HepG2 (cell line): ENCODE results near the gene PPP2R5B. TPM values are rescaled to one million over a fixed set of nuclear protein-coding genes. Genes with fewer than 3 reads are reported as not detected.

Experiments
- CERS6 ChIP-seq: sonication (generic); formaldehyde crosslinking; IDR thresholded peaks from 2 replicates; pipeline ENCODE4 v1.5.0; 2020; ENCODE audit warnings: missing genetic modification reagents
- GZF1 ChIP-seq: sonication (generic); formaldehyde crosslinking; IDR thresholded peaks from 2 replicates; pipeline ENCODE4 v1.5.1; 2020; ENCODE audit warnings: mild to moderate bottlenecking, missing genetic modification reagents
- KDM1A ChIP-seq: IDR thresholded peaks from 2 replicates; pipeline ENCODE4 v1.6.1; 2016; ENCODE audit warnings: missing compliant biosample characterization
- MAFG ChIP-seq: sonication (generic); formaldehyde crosslinking; IDR thresholded peaks from 2 replicates; pipeline ENCODE4 v1.5.1; 2020; ENCODE audit warnings: mild to moderate bottlenecking, missing genetic modification reagents
- NCOA2 ChIP-seq: sonication (generic); formaldehyde crosslinking; IDR thresholded peaks from 2 replicates; pipeline ENCODE4 v1.8.0; 2022; ENCODE audit warnings: inconsistent platforms
- NCOR1 ChIP-seq: fragments of 200-600 bp; sonication (generic); IDR thresholded peaks from 2 replicates; pipeline ENCODE4 v1.7.0; 2017; ENCODE audit warnings: antibody characterized with exemption, low read length, borderline replicate concordance
- PAWR ChIP-seq: sonication (generic); formaldehyde crosslinking; IDR thresholded peaks from 2 replicates; pipeline ENCODE4 v1.4.0; 2020; ENCODE audit warnings: missing genetic modification reagents, mild to moderate bottlenecking, borderline replicate concordance
- SALL1 ChIP-seq: sonication (generic); formaldehyde crosslinking; IDR thresholded peaks from 2 replicates; pipeline ENCODE4 v1.8.0; 2022; ENCODE audit warnings: mild to moderate bottlenecking, missing genetic modification reagents
- SIN3B ChIP-seq: fragments of 150-350 bp; IDR thresholded peaks from 2 replicates; pipeline ENCODE4 v1.6.1; 2014; ENCODE audit warnings: low read length
- SNAPC4 ChIP-seq: sonication (generic); formaldehyde crosslinking; IDR thresholded peaks from 2 replicates; pipeline ENCODE4 v1.4.0; 2020; ENCODE audit warnings: mild to moderate bottlenecking, missing genetic modification reagents
- TOPORS ChIP-seq: sonication (generic); formaldehyde crosslinking; IDR thresholded peaks from 2 replicates; pipeline ENCODE4 v1.8.0; 2023; ENCODE audit warnings: mild to moderate bottlenecking, missing genetic modification reagents
- ZBTB25 ChIP-seq: IDR thresholded peaks from 2 replicates; pipeline ENCODE4 v1.6.1; 2018; ENCODE audit warnings: missing genetic modification reagents
- ZNF143 ChIP-seq: sonication (generic); formaldehyde crosslinking; IDR thresholded peaks from 2 replicates; pipeline ENCODE4 v1.4.0; 2020; ENCODE audit warnings: missing genetic modification reagents
- ZNF496 ChIP-seq: sonication (generic); formaldehyde crosslinking; IDR thresholded peaks from 2 replicates; pipeline ENCODE4 v1.8.1; 2023; ENCODE audit warnings: mild to moderate bottlenecking, moderate library complexity, missing genetic modification reagents; ENCODE audit not compliant: insufficient replicate concordance
- polyA plus RNA-seq, 8 experiments: library from polyadenylated mRNA; depleted of rRNA in 3 of 8; stranded (reverse) in 7 of 8; unstranded in 1 of 8; fragments of >200 nt; fragmentation: Illumina TruSeq in 4 of 8; extraction: Trizol in 4 of 8; gene quantifications; 2 replicates each; pipeline versions ENCODE4 v1.2.1 to v1.2.3, GENCODE V29; 2011 to 2016; ENCODE audit warnings: low read depth in 4 of 8, missing spikeins in 1 of 8, mixed read lengths in 1 of 8; ENCODE audit not compliant: insufficient read depth in 1 of 8
- total RNA-seq, 5 experiments: library from RNA; depleted of rRNA; stranded (reverse); fragments of >200 nt; fragmentation: Illumina TruSeq; extraction: Trizol; gene quantifications; 2 replicates each; pipeline ENCODE4 v1.2.3, GENCODE V29; 2016; ENCODE audit warnings: low read depth in 1 of 5
- TF ChIP-seq, protein P1 (sequence below): sonication (generic); formaldehyde crosslinking; IDR thresholded peaks from 2 replicates; pipeline ENCODE4 v1.4.0; 2020; ENCODE audit warnings: mild to moderate bottlenecking, missing genetic modification reagents, borderline replicate concordance
- TF ChIP-seq, protein P2 (sequence below): sonication (generic); formaldehyde crosslinking; IDR thresholded peaks from 2 replicates; pipeline ENCODE4 v1.5.0; 2020; ENCODE audit warnings: mild to moderate bottlenecking, missing genetic modification reagents, borderline replicate concordance

PPP2R5B gene
- total and polyA plus RNA-seq, 2 of the 13 experiments (the other 11 are each of a cell fraction or from before 2014, with no cell fraction given): 2.3 to 8.3 TPM

DNA sequence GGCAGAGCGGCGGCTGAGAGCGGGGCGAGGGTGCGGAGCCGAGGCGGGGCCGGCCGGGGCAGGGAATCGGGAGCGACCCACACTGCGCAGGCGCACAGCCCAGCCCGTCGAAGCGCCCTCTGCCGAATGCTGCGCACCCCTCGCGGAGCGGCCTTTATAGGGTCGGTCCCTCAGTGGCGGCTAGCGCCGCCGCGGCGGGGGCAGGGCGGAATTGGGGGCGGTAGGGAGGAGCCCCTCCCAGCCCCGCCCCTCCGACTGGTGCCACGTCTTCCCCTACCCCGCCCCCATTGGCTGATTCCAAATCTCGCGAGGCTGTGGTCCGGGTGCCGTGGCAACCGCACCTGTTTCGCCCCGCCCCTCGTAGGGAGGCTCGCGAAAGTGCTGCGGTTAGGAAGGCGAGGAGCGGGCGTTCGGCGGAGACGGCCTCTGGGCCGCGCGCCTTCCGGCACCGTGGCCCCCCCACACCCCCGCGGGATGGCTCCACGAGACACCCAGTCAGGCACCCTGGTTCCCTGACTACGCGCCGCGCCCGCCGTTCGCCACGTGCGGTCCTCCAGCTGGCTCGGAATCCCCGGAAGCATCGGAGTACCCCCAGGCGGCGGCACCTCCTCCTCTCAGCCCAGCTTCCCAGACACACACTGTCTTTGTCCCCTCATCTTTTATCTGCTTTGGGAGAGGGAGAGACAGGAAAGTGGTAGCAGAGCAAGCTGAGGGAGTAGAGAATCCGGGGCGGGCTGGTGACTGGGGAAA is 45.8 kb upstream of the PPP2R5B start, which contains the start of gene EHD1 (continued):
- TF ChIP-seq SNAPC4 (CRISPR knock-in tag) (no peak), ZNF496 (CRISPR knock-in tag) (no peak), NCOA2 (CRISPR knock-in tag) (peak; percentile 71), PAWR (CRISPR knock-in tag) (no peak; the same call in 1 of the 2 replicates), KDM1A (CRISPR knock-in tag) (no peak), GZF1 (peak; percentile 46; the same call in 1 of the 2 replicates), TOPORS (peak; percentile 31; the same call in 1 of the 2 replicates), ZNF143 (no peak; the same call in 1 of the 2 replicates), ZBTB25 (CRISPR knock-in tag) (peak; percentile 70; the same call in 1 of the 2 replicates), MAFG (no peak), CERS6 (CRISPR knock-in tag) (no peak), NCOR1 (no peak), SALL1 (CRISPR knock-in tag) (no peak; the same call in 1 of the 2 replicates), SIN3B (peak; percentile 37; the same call in 1 of the 2 replicates)
- TF ChIP-seq, protein P1, sequence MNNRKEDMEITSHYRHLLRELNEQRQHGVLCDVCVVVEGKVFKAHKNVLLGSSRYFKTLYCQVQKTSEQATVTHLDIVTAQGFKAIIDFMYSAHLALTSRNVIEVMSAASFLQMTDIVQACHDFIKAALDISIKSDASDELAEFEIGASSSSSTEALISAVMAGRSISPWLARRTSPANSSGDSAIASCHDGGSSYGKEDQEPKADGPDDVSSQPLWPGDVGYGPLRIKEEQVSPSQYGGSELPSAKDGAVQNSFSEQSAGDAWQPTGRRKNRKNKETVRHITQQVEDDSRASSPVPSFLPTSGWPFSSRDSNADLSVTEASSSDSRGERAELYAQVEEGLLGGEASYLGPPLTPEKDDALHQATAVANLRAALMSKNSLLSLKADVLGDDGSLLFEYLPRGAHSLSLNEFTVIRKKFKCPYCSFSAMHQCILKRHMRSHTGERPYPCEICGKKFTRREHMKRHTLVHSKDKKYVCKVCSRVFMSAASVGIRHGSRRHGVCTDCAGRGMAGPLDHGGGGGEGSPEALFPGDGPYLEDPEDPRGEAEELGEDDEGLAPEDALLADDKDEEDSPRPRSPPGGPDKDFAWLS: peak; percentile 68; the same call in 1 of the 2 replicates
- TF ChIP-seq, protein P2, sequence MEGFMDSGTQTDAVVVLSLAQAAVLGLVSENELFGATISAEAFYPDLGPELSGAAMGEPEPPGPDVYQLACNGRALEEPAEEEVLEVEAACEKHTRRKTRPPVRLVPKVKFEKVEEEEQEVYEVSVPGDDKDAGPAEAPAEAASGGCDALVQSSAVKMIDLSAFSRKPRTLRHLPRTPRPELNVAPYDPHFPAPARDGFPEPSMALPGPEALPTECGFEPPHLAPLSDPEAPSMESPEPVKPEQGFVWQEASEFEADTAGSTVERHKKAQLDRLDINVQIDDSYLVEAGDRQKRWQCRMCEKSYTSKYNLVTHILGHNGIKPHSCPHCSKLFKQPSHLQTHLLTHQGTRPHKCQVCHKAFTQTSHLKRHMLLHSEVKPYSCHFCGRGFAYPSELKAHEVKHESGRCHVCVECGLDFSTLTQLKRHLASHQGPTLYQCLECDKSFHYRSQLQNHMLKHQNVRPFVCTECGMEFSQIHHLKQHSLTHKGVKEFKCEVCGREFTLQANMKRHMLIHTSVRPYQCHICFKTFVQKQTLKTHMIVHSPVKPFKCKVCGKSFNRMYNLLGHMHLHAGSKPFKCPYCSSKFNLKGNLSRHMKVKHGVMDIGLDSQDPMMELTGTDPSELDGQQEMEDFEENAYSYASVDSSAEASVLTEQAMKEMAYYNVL (CRISPR knock-in tag): 0 out of 2 replicates have a peak, but pooled peaks have one; percentile 32
